Measurements from ENCODE around the gene FBP1. TPM values are rescaled to one million over a fixed set of nuclear protein-coding genes. Genes with fewer than 3 reads are reported as not detected.

FBP1 gene
- total and polyA plus RNA-seq, 10 of the 15 experiments (the other 5 are each of a cell fraction or from before 2014, with no cell fraction given) = 0.11 to 0.38 (median 0.15) TPM; not detected in 7

- ATAC-seq (no peak), DNase-seq (ENCODE audit: low read depth, low spot score) (no peak), FAIRE-seq (no peak)
- Histone ChIP-seq H3K27ac (ENCODE audit: control insufficient read depth, insufficient read depth) (no peak overlapping the region), H4K20me1 (ENCODE audit: control insufficient read depth, insufficient read depth) (no peaks in the 10 kb centered on the region), H3K4me2 (ENCODE audit: control insufficient read depth, insufficient read depth) (no peak overlapping the region), H3K4me3 (no peak overlapping the region), H3K79me2 (ENCODE audit: control insufficient read depth, insufficient read depth, low read length) (no peaks in the 10 kb centered on the region), H3K9ac (ENCODE audit: control insufficient read depth, insufficient read depth, low read length) (no peak overlapping the region), H3K36me3 (ENCODE audit: control insufficient read depth in 2 of 2, insufficient read depth in 2 of 2, low read length in 1 of 2) (no peaks in the 10 kb centered on the region), H3K9me3 (replicated peaks; ENCODE audit: control insufficient read depth, insufficient read depth, low read length) (no peaks in the 10 kb centered on the region), H2AFZ (ENCODE audit: control insufficient read depth, low read depth, low read length) (no peak overlapping the region), H3K27me3 (replicated peaks in 1 of 2; ENCODE audit: control insufficient read depth in 2 of 2, insufficient read depth in 2 of 2, low read length in 1 of 2) (peaks cover 0 to 4% of the 10 kb centered on the region in 2 experiments; a peak in 2 of 4 replicates), H3K4me1 (ENCODE audit: control insufficient read depth, insufficient read depth, low read length) (no peaks in the 10 kb centered on the region)
- SMC1A ChIA-PET (ENCODE audit: uncharacterized antibody, unreplicated experiment) = interaction anchor here (1.4 kb wide), 1 partner anchor 42 kb away, joined by 3 read pairs; no protein-coding TSS in a partner anchor
- CTCF ChIA-PET = interaction anchor here (2.1 kb wide), 1 partner anchor 9 kb away, joined by 5 read pairs; no protein-coding TSS in a partner anchor
- POLR2A ChIA-PET = no interaction called here
- WGBS (ENCODE audit: insufficient coverage, insufficient replicate concordance, low lambda C conversion rate, missing lambda C conversion rate) = 20% methylated on average over 6 of the region's 6 CpGs
- BruUV-seq (replicated peaks) = no TSS peak
- intact Hi-C loops (cut with micrococcal nuclease; ENCODE audit: unreplicated experiment) = no loop called here
- RAD21 ChIA-PET (ENCODE audit: unreplicated experiment) = no interaction called here
- in situ Hi-C loops (cut with MboI) = no loop called here
- TF ChIP-seq STAT3 (IDR thresholded peaks at IDR 0.05; ENCODE audit: low read depth, low read length) (no peak), FOXK2 (IDR thresholded peaks at IDR 0.05) (no peak), HSF1 (IDR thresholded peaks at IDR 0.05; ENCODE audit: low read depth, low read length) (no peak), NR2F1 (conservative IDR thresholded peaks at IDR 0.05) (no peak), RB1 (IDR thresholded peaks at IDR 0.05; ENCODE audit: borderline replicate concordance) (no peak), USF1 (IDR thresholded peaks at IDR 0.05; ENCODE audit: borderline replicate concordance, extremely low read length, insufficient read depth, low read depth, low read length) (no peak), RFX5 (IDR thresholded peaks at IDR 0.05; ENCODE audit: low read depth, low read length) (no peak), IRF3 (IDR thresholded peaks at IDR 0.05) (no peak)
- TF ChIP-seq, protein P1, sequence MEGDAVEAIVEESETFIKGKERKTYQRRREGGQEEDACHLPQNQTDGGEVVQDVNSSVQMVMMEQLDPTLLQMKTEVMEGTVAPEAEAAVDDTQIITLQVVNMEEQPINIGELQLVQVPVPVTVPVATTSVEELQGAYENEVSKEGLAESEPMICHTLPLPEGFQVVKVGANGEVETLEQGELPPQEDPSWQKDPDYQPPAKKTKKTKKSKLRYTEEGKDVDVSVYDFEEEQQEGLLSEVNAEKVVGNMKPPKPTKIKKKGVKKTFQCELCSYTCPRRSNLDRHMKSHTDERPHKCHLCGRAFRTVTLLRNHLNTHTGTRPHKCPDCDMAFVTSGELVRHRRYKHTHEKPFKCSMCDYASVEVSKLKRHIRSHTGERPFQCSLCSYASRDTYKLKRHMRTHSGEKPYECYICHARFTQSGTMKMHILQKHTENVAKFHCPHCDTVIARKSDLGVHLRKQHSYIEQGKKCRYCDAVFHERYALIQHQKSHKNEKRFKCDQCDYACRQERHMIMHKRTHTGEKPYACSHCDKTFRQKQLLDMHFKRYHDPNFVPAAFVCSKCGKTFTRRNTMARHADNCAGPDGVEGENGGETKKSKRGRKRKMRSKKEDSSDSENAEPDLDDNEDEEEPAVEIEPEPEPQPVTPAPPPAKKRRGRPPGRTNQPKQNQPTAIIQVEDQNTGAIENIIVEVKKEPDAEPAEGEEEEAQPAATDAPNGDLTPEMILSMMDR (IDR thresholded peaks at IDR 0.05 in 2 of 3, conservative IDR thresholded peaks at IDR 0.05 in 1 of 3; ENCODE audit: control insufficient read depth in 2 of 3, extremely low read depth in 1 of 3, insufficient read depth in 1 of 3, low read depth in 3 of 3, low read length in 3 of 3) = no peak
- TF ChIP-seq, protein P2, sequence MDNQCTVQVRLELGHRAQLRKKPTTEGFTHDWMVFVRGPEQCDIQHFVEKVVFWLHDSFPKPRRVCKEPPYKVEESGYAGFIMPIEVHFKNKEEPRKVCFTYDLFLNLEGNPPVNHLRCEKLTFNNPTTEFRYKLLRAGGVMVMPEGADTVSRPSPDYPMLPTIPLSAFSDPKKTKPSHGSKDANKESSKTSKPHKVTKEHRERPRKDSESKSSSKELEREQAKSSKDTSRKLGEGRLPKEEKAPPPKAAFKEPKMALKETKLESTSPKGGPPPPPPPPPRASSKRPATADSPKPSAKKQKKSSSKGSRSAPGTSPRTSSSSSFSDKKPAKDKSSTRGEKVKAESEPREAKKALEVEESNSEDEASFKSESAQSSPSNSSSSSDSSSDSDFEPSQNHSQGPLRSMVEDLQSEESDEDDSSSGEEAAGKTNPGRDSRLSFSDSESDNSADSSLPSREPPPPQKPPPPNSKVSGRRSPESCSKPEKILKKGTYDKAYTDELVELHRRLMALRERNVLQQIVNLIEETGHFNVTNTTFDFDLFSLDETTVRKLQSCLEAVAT (IDR thresholded peaks at IDR 0.05) = no peak
- TF ChIP-seq, protein P3, sequence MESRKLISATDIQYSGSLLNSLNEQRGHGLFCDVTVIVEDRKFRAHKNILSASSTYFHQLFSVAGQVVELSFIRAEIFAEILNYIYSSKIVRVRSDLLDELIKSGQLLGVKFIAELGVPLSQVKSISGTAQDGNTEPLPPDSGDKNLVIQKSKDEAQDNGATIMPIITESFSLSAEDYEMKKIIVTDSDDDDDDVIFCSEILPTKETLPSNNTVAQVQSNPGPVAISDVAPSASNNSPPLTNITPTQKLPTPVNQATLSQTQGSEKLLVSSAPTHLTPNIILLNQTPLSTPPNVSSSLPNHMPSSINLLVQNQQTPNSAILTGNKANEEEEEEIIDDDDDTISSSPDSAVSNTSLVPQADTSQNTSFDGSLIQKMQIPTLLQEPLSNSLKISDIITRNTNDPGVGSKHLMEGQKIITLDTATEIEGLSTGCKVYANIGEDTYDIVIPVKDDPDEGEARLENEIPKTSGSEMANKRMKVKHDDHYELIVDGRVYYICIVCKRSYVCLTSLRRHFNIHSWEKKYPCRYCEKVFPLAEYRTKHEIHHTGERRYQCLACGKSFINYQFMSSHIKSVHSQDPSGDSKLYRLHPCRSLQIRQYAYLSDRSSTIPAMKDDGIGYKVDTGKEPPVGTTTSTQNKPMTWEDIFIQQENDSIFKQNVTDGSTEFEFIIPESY (IDR thresholded peaks at IDR 0.05) = no peak
- TF ChIP-seq, protein P4, sequence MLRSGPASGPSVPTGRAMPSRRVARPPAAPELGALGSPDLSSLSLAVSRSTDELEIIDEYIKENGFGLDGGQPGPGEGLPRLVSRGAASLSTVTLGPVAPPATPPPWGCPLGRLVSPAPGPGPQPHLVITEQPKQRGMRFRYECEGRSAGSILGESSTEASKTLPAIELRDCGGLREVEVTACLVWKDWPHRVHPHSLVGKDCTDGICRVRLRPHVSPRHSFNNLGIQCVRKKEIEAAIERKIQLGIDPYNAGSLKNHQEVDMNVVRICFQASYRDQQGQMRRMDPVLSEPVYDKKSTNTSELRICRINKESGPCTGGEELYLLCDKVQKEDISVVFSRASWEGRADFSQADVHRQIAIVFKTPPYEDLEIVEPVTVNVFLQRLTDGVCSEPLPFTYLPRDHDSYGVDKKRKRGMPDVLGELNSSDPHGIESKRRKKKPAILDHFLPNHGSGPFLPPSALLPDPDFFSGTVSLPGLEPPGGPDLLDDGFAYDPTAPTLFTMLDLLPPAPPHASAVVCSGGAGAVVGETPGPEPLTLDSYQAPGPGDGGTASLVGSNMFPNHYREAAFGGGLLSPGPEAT (IDR thresholded peaks at IDR 0.05; ENCODE audit: low read depth) = no peak
These were observed 79.1 kb downstream of the FBP1 start for GRCh38 chr9:94560237-94560636.

Measured in GM12878 (cell line).